Neuronal stem cell (in vitro differentiated cells): Measurements from ENCODE around the gene VPS37B.
A peak's percentile ranks its signal among the peaks of the same experiment; 100 is the strongest.

Experiments used
- DNase-seq: peaks from one replicate; pipeline ENCODE4 v3.0.0-alpha.2; 2013; ENCODE audit warnings: low spot score
- H2AFZ ChIP-seq: one replicate; pipeline ENCODE4 v1.6.1; 2013; ENCODE audit warnings: mild to moderate bottlenecking, low read length, inconsistent platforms
- H2AK5ac ChIP-seq: 2 replicates; pipeline ENCODE4 v1.6.1; 2013; ENCODE audit warnings: low read depth, mild to moderate bottlenecking, inconsistent platforms, low read length, moderate library complexity, mixed read lengths
- H2BK120ac ChIP-seq: 2 replicates; pipeline ENCODE4 v1.6.1; 2013; ENCODE audit warnings: low read depth, mild to moderate bottlenecking, inconsistent platforms, low read length, moderate library complexity, mixed read lengths
- H2BK12ac ChIP-seq: one replicate; pipeline ENCODE4 v1.6.1; 2013; ENCODE audit warnings: low read length, inconsistent platforms
- H2BK15ac ChIP-seq: 2 replicates; pipeline ENCODE4 v1.6.1; 2013; ENCODE audit warnings: mild to moderate bottlenecking, low read length, inconsistent platforms, mixed read lengths
- H2BK5ac ChIP-seq: one replicate; pipeline ENCODE4 v1.6.1; 2013; ENCODE audit warnings: inconsistent platforms, mild to moderate bottlenecking, low read length, moderate library complexity
- H3K14ac ChIP-seq: one replicate; pipeline ENCODE4 v1.6.1; 2013; ENCODE audit warnings: low read length, inconsistent platforms
- H3K18ac ChIP-seq: 2 replicates; pipeline ENCODE4 v1.6.1; 2013; ENCODE audit warnings: low read length, inconsistent platforms
- H3K23ac ChIP-seq: 2 replicates; pipeline ENCODE4 v1.6.1; 2013; ENCODE audit warnings: low read depth, mild to moderate bottlenecking, mixed read lengths, low read length, inconsistent platforms; ENCODE audit not compliant: poor library complexity
- H3K27ac ChIP-seq: replicated peaks from 3 replicates; pipeline ENCODE4 v1.5.1; 2013; ENCODE audit warnings: low read length, inconsistent platforms
- H3K27me3 ChIP-seq, 3 experiments: 2 replicates each; pipeline ENCODE4 v1.6.1; 2013; ENCODE audit warnings: low read length in 3 of 3, mild to moderate bottlenecking in 2 of 3, inconsistent platforms in 1 of 3, low read depth in 1 of 3, mixed read lengths in 1 of 3, moderate library complexity in 1 of 3; ENCODE audit not compliant: control insufficient read depth in 3 of 3, insufficient read depth in 3 of 3
- H3K36me3 ChIP-seq, 2 donors: replicated peaks in 1 of 2; 2 replicates each; pipeline ENCODE4 v1.6.1; 2013; ENCODE audit warnings: low read length in 2 of 2; ENCODE audit not compliant: control insufficient read depth in 2 of 2, insufficient read depth in 2 of 2
- H3K4ac ChIP-seq: 2 replicates; pipeline ENCODE4 v1.6.1; 2013; ENCODE audit warnings: inconsistent platforms, mild to moderate bottlenecking, low read length, moderate library complexity
- H3K4me1 ChIP-seq, 2 donors: 1 replicate in 1 of 2; 2 replicates in 1 of 2; pipeline ENCODE4 v1.6.1; 2013; ENCODE audit warnings: low read length in 2 of 2, low read depth in 1 of 2; ENCODE audit not compliant: control insufficient read depth in 2 of 2, insufficient read depth in 1 of 2
- H3K4me2 ChIP-seq: one replicate; pipeline ENCODE4 v1.6.1; 2013; ENCODE audit warnings: mild to moderate bottlenecking, low read length, inconsistent platforms; ENCODE audit not compliant: insufficient read depth, poor library complexity, severe bottlenecking
- H3K4me3 ChIP-seq, 2 donors: 2 replicates each; pipeline ENCODE4 v1.5.1; 2013; ENCODE audit warnings: low read length in 2 of 2, mild to moderate bottlenecking in 2 of 2, inconsistent platforms in 1 of 2, moderate library complexity in 1 of 2
- H3K79me1 ChIP-seq: one replicate; pipeline ENCODE4 v1.6.1; 2013; ENCODE audit warnings: low read depth, mild to moderate bottlenecking, inconsistent platforms, low read length, moderate library complexity
- H3K9ac ChIP-seq: one replicate; pipeline ENCODE4 v1.6.1; 2013; ENCODE audit warnings: mild to moderate bottlenecking, low read depth, low read length, inconsistent platforms; ENCODE audit not compliant: poor library complexity
- H3K9me3 ChIP-seq, 2 donors: replicated peaks in 1 of 2; 2 replicates each; pipeline versions ENCODE3 to v1.6.1; 2013; ENCODE audit warnings: low read length in 2 of 2, mild to moderate bottlenecking in 2 of 2, inconsistent platforms in 1 of 2, low read depth in 1 of 2, mixed read lengths in 1 of 2, moderate library complexity in 1 of 2; ENCODE audit not compliant: control insufficient read depth in 2 of 2, insufficient read depth in 1 of 2
- H4K8ac ChIP-seq: one replicate; pipeline ENCODE4 v1.6.1; 2013; ENCODE audit warnings: low read depth, mild to moderate bottlenecking, inconsistent platforms, low read length, moderate library complexity
- H4K91ac ChIP-seq: one replicate; pipeline ENCODE4 v1.6.1; 2013; ENCODE audit warnings: low read length, low read depth, mild to moderate bottlenecking, inconsistent platforms; ENCODE audit not compliant: poor library complexity
- WGBS, 2 donors: extraction: QIAGEN DNeasy Blood & Tissue Kit; methylation state at CpG; one replicate each; pipeline ENCODE4 v1.1.7; 2013; ENCODE audit warnings: missing lambda C conversion rate in 2 of 2, mixed read lengths in 1 of 2; ENCODE audit not compliant: insufficient read length in 2 of 2, insufficient replicate concordance in 1 of 2; ENCODE audit errors: extremely low coverage in 2 of 2; 5-methylcytosine and 5-hydroxymethylcytosine counted together

Gene VPS37B

DNA sequence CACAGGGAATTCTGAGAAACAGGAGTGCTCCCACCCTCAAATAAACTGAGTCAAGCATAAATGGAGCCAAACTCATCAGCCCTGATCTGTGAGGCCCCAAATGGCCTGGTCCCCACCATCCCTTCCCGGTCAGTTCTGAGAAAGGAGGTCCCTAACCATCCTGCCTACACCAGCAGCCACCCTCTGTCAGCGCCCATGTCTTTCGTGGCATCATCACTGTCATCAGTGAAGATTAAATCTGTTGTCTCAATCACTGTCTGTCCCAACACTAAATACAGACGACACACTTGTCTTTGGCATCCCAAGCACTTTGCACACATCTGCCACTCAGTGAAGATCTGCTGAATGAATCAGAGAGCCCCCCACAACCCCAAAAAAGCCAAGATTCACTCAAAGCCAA, 22.4 kb downstream of the VPS37B start:
- no peak for DNase-seq
- no peak overlapping the region for H3K4ac ChIP-seq
- no peak overlapping the region for H3K4me2 ChIP-seq
- H4K8ac ChIP-seq, result no peak overlapping the region
- no peak overlapping the region for H4K91ac ChIP-seq
- peaks cover 0 to 2% of the 10 kb centered on the region in 2 donors for H3K9me3 ChIP-seq
- peaks cover 30 to 43% of the 10 kb centered on the region in 2 donors for H3K4me1 ChIP-seq
- no peak overlapping the region for H2BK15ac ChIP-seq
- no peak overlapping the region for H3K18ac ChIP-seq
- no peak overlapping the region for H2BK120ac ChIP-seq
- H2BK5ac ChIP-seq, result no peak overlapping the region
- no peak overlapping the region for H2AFZ ChIP-seq
- H3K79me1 ChIP-seq, result peaks cover 4% of the 10 kb centered on the region
- H3K4me3 ChIP-seq, result no peak overlapping the region
- no peak overlapping the region for H3K9ac ChIP-seq
- no peak overlapping the region for H2BK12ac ChIP-seq
- H3K36me3 ChIP-seq, result peaks cover 12 to 24% of the 10 kb centered on the region in 2 donors
- H2AK5ac ChIP-seq, result no peak overlapping the region
- no CpG with 5 or more reads among the region's 4 CpGs for WGBS, 2 donors
- no peak overlapping the region for H3K14ac ChIP-seq
- H3K27me3 ChIP-seq, result no peaks in the 10 kb centered on the region
- no peak overlapping the region for H3K27ac ChIP-seq
- no peak overlapping the region for H3K23ac ChIP-seq

DNA sequence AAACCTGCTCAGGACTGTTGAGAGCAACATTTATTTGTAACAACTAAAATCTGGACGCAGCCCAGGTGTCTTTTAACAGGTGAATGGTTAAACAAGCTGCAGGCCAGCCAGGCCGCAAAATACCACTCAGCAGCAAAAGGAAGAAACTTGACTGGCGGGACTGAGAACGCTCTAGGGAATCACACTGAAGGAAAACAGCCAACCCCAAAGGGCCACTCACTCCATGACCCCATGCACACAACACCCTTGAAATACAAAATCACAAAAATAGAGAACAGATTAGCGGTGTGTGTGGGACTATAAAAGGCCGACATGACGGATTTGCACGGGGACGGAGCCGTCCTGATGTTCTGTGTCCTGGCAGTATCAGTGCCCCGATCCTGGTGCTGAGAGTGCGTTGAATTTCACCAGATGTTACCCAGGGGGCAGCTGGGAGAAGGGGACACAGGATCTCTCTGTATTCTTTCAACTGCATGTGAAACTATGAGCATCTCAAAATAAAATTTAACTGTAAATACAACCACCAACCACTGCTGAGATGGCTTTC, 23.0 kb downstream of the VPS37B start:
- H3K4me3 ChIP-seq, result no peak overlapping the region
- H4K91ac ChIP-seq, result no peak overlapping the region
- no peak overlapping the region for H3K23ac ChIP-seq
- H3K9me3 ChIP-seq, result peaks cover 0 to 2% of the 10 kb centered on the region in 2 donors
- H3K4ac ChIP-seq, result no peak overlapping the region
- H3K4me1 ChIP-seq, result peaks cover 30 to 43% of the 10 kb centered on the region in 2 donors
- peaks cover 18 to 30% of the 10 kb centered on the region in 2 donors for H3K36me3 ChIP-seq
- H3K14ac ChIP-seq, result no peak overlapping the region
- H3K79me1 ChIP-seq, result peaks cover 4% of the 10 kb centered on the region
- H2BK12ac ChIP-seq, result no peak overlapping the region
- DNase-seq, result no peak
- no peak overlapping the region for H4K8ac ChIP-seq
- no peak overlapping the region for H2BK15ac ChIP-seq
- no peak overlapping the region for H2BK120ac ChIP-seq
- peak overlapping the region; percentile 7 for H3K18ac ChIP-seq
- H3K4me2 ChIP-seq, result peak overlapping the region; percentile 46
- H3K9ac ChIP-seq, result no peak overlapping the region
- no peak overlapping the region for H2AK5ac ChIP-seq
- no peak overlapping the region for H3K27ac ChIP-seq
- no peak overlapping the region for H2BK5ac ChIP-seq
- no CpG with 5 or more reads among the region's 12 CpGs for WGBS, 2 donors
- H2AFZ ChIP-seq, result no peak overlapping the region
- H3K27me3 ChIP-seq, result no peaks in the 10 kb centered on the region

DNA sequence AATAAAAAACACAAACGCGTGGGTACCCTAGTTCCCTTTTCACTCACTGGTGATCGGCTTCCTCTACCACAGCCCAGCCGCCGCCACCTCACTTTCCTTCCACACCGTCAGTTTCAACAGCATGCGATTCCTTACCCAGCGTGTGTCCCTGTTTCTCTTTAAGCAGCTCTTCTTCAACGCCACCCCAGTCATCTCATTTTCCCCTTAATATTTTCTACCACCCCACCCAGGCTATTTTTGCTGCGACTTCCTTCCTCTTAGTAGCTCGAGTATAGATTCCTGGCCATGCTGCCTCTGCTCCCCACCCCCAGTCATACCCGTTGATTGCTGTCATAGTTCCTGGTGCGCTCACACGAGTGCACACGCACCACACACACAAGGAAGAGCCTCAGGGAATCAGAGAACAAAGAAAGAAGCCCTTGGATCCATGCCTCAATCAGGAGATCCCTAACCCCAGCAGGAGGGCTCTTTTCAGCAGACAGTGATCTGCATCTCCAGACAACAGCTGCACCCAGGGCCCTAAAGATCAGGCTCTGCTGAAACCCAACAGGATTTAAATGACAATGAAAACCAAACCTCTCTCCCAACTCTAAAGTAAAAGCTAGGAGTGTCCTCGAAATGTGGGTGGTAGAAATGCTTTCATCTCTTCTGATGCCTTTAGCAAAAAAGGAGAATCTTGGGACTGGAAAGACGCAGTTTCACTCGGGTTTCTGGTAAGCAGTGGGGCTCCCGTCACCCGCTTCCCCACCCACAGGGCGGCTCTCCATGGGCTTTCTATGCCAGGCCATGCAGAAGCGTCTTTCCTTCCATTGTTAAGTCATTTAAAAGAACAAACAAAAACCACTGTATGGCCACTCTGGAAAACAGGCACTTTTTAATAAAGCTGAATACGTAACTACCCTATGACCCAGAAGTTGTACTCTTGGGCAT, 23.8 kb downstream of the VPS37B start:
- Histone ChIP-seq H3K4me2 (peak overlapping the region; percentile 46), H3K36me3 (peaks cover 23 to 37% of the 10 kb centered on the region in 2 donors), H2BK15ac (no peak overlapping the region), H3K4ac (no peak overlapping the region), H2BK12ac (no peak overlapping the region), H2BK5ac (no peak overlapping the region), H3K9ac (no peak overlapping the region), H2BK120ac (no peak overlapping the region), H2AFZ (peak overlapping the region; percentile 27), H2AK5ac (no peak overlapping the region), H3K27ac (no peak overlapping the region), H3K9me3 (peaks cover 0 to 2% of the 10 kb centered on the region in 2 donors), H3K4me1 (peaks cover 30 to 43% of the 10 kb centered on the region in 2 donors), H4K91ac (no peak overlapping the region), H3K27me3 (no peaks in the 10 kb centered on the region), H3K18ac (no peak overlapping the region), H3K4me3 (peak overlapping the region in 1 of 2 donors; percentile 33), H3K14ac (no peak overlapping the region), H3K79me1 (no peaks in the 10 kb centered on the region), H3K23ac (no peak overlapping the region), H4K8ac (no peak overlapping the region)
- no peak for DNase-seq
- no CpG with 5 or more reads among the region's 23 CpGs for WGBS, 2 donors
